Measurements from ENCODE around the gene C1RL. TPM values are rescaled to one million over a fixed set of nuclear protein-coding genes. Genes with fewer than 3 reads are reported as not detected.

C1RL gene
- total RNA-seq, 1 experiment from 2014 or later = 17.7 TPM

DNA sequence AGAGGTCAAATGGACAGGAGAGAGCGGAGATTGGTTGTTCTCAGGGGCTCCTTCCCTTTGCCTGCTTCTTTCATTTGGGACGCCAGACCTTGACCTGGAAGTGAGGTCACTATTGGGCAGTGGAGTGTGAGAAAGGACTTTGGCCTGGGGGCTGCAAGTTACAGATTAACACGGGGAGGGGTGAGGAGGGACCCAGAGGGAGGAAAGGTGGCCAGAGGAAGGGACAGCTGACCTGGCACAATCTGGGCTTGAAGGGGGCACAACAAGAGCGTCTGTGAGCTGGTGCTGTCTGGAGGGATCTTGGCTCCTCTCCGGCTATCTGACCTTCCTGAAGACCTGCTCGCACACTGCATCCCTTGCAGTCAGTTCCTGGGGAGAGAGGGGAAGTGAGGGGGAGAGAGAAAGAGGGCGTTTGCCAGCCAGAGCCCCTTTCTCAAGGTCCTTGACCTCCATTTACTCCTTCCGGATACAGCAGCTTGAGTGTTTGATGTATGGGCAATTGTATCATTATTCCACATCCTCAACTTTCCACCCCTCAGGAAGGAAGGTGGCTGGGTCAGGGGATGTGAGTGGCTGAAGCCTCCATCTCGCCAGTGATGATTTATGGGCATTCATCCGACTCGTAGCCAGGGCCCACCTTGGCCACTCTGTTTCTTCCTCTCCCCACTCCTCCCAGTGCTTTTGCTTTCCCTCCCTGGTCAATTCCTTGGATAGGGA is 14.9 kb upstream of the C1RL start:
- peaks cover 8% of the 10 kb centered on the region for H3K27me3 Mint-ChIP-seq (ENCODE audit: low read depth)
- H3K9me3 Mint-ChIP-seq = no peaks in the 10 kb centered on the region
- no peak overlapping the region for H3K4me3 Mint-ChIP-seq
- TF ChIP-seq, protein P1, sequence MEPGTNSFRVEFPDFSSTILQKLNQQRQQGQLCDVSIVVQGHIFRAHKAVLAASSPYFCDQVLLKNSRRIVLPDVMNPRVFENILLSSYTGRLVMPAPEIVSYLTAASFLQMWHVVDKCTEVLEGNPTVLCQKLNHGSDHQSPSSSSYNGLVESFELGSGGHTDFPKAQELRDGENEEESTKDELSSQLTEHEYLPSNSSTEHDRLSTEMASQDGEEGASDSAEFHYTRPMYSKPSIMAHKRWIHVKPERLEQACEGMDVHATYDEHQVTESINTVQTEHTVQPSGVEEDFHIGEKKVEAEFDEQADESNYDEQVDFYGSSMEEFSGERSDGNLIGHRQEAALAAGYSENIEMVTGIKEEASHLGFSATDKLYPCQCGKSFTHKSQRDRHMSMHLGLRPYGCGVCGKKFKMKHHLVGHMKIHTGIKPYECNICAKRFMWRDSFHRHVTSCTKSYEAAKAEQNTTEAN (CRISPR knock-in tag; IDR thresholded peaks at IDR 0.05) = no peak
- TF ChIP-seq, protein P2, sequence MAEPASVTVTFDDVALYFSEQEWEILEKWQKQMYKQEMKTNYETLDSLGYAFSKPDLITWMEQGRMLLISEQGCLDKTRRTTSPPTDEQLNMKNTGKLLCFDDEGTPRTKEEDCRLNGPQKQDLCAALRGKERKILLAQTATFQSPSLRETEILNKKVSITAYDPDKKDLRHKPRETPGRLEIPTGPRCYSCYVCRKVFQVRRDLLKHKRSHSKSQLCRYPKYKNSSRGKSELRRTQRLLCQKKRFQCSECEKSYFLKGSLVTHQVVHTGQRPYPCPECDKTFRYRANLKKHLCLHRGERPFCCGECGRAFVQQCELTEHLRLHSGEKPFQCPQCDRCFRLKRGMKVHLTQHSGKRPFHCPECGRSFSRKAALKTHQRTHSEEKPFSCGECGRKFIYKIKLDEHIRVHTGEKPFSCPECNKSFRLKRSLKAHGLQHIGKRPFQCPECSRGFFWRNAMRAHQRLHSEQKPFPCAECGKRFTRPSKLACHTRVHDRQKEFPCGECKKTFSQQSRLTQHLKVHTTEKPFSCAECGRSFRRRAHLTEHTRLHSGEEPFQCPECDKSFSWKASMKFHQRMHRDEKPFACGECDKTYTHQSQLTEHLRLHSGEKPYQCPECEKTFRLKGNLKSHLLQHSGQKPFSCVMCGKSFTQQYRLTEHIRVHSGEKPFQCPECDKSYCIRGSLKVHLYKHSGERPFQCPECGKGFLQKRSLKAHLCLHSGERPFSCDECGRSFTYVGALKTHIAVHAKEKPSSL (CRISPR knock-in tag; conservative IDR thresholded peaks at IDR 0.05) = no peak
- TF ChIP-seq EMX1 (CRISPR knock-in tag; IDR thresholded peaks at IDR 0.05) = no peak
- no peak for TF ChIP-seq ZNF138 (CRISPR knock-in tag; conservative IDR thresholded peaks at IDR 0.05)
- TF ChIP-seq, protein P3, sequence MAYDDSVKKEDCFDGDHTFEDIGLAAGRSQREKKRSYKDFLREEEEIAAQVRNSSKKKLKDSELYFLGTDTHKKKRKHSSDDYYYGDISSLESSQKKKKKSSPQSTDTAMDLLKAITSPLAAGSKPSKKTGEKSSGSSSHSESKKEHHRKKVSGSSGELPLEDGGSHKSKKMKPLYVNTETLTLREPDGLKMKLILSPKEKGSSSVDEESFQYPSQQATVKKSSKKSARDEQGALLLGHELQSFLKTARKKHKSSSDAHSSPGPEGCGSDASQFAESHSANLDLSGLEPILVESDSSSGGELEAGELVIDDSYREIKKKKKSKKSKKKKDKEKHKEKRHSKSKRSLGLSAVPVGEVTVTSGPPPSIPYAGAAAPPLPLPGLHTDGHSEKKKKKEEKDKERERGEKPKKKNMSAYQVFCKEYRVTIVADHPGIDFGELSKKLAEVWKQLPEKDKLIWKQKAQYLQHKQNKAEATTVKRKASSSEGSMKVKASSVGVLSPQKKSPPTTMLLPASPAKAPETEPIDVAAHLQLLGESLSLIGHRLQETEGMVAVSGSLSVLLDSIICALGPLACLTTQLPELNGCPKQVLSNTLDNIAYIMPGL (CRISPR knock-in tag; IDR thresholded peaks at IDR 0.05) = no peak
- TF ChIP-seq, protein P4, sequence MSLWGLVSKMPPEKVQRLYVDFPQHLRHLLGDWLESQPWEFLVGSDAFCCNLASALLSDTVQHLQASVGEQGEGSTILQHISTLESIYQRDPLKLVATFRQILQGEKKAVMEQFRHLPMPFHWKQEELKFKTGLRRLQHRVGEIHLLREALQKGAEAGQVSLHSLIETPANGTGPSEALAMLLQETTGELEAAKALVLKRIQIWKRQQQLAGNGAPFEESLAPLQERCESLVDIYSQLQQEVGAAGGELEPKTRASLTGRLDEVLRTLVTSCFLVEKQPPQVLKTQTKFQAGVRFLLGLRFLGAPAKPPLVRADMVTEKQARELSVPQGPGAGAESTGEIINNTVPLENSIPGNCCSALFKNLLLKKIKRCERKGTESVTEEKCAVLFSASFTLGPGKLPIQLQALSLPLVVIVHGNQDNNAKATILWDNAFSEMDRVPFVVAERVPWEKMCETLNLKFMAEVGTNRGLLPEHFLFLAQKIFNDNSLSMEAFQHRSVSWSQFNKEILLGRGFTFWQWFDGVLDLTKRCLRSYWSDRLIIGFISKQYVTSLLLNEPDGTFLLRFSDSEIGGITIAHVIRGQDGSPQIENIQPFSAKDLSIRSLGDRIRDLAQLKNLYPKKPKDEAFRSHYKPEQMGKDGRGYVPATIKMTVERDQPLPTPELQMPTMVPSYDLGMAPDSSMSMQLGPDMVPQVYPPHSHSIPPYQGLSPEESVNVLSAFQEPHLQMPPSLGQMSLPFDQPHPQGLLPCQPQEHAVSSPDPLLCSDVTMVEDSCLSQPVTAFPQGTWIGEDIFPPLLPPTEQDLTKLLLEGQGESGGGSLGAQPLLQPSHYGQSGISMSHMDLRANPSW (CRISPR knock-in tag; conservative IDR thresholded peaks at IDR 0.05; ENCODE audit: low read depth) = no peak
- TF ChIP-seq ZNF423 (CRISPR knock-in tag; IDR thresholded peaks at IDR 0.05) = no peak
- DNase-seq (ENCODE audit: low spot score) (no peak), ATAC-seq (no peak)
- H3K4me1 Mint-ChIP-seq = peaks cover 24% of the 10 kb centered on the region
- H3K36me3 Mint-ChIP-seq = no peaks in the 10 kb centered on the region
- ChIA-PET CTCF (interaction anchor here (1.6 kb wide), 1 partner anchor 15 kb away, joined by 5 read pairs; the partner anchor contains the start of gene C1RL), POLR2A (no interaction called here)
- H3K27ac Mint-ChIP-seq = no peak overlapping the region

DNA sequence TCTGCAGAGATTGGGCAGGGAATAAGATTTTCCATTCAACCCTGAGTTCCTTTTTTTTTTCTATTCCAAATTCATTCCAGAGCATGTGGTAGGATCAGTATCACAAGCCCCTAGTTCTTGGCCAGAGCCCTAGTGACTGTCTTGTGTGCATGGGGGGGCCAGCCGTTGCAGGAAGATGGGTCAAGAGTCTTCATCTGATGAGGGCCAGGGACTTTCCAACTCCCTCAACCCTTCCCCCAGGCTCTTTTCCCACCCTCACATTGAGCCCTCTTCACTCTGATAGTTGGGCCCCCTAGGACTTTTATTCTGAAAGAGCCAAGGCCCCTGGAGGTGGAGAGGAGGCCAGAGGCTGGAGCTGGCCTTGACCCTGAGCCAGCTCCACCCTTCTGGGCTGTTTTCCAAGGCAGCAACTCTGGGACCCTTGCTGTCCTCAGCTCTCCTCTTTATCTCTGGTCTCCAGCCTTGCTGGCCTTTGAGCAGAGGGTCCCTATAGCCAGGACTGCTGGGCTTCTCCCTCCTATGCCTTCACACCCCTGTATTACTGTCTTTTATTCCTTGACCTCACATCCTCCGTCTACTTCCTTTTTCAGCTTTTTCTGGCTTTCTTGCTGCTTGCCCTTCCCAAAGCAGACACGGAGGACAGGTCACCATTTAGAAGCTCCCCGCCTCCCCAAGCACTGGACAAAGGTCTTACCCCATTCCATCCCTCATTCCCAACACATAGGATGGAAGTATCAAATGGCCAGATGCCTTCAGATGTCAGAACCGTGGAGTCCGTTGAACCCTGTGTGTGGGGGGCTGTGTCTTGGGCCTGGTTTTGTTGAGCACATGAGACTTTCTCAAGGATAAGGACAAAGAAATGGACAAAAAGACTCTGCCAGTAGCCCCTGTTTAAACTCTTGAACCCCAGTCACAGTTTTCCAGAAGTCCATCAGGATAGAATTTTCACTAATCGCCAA is 14.1 kb upstream of the C1RL start:
- Mint-ChIP-seq H3K27ac (no peak overlapping the region), H3K36me3 (no peaks in the 10 kb centered on the region), H3K9me3 (no peaks in the 10 kb centered on the region), H3K4me3 (no peak overlapping the region), H3K27me3 (ENCODE audit: low read depth) (peaks cover 5% of the 10 kb centered on the region), H3K4me1 (peaks cover 15% of the 10 kb centered on the region)
- DNase-seq (ENCODE audit: low spot score) = no peak
- ATAC-seq = no peak
- ChIA-PET CTCF (interaction anchor here (0.5 to 1.8 kb wide), 5 partner anchors 10 to 997 kb away, joined by 3 to 6 read pairs (median 4); partner anchors contain the start of gene C1RL), POLR2A (interaction anchor here (0.9 kb wide), 1 partner anchor 13 kb away, joined by 3 read pairs; no protein-coding TSS in a partner anchor)
- TF ChIP-seq TP53 (CRISPR knock-in tag; IDR thresholded peaks at IDR 0.05) (no peak), NR2C2 (CRISPR knock-in tag; IDR thresholded peaks at IDR 0.05) (no peak), TEAD4 (CRISPR knock-in tag; IDR thresholded peaks at IDR 0.05) (no peak), MYBL2 (CRISPR knock-in tag; IDR thresholded peaks at IDR 0.05) (no peak), GTF2I (CRISPR knock-in tag; conservative IDR thresholded peaks at IDR 0.05) (no peak), ZNF423 (CRISPR knock-in tag; IDR thresholded peaks at IDR 0.05) (no peak), ELF4 (CRISPR knock-in tag; IDR thresholded peaks at IDR 0.05; ENCODE audit: low read depth) (no peak), NFYB (CRISPR knock-in tag; conservative IDR thresholded peaks at IDR 0.05; ENCODE audit: low read depth) (no peak), RORB (CRISPR knock-in tag; IDR thresholded peaks at IDR 0.05) (no peak)
- TF ChIP-seq, protein P2 (CRISPR knock-in tag; conservative IDR thresholded peaks at IDR 0.05) = no peak
- TF ChIP-seq, protein P5, sequence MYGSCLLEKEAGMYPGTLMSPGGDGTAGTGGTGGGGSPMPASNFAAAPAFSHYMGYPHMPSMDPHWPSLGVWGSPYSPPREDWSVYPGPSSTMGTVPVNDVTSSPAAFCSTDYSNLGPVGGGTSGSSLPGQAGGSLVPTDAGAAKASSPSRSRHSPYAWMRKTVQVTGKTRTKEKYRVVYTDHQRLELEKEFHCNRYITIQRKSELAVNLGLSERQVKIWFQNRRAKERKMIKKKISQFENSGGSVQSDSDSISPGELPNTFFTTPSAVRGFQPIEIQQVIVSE (CRISPR knock-in tag; IDR thresholded peaks at IDR 0.05; ENCODE audit: borderline replicate concordance) = no peak
- TF ChIP-seq, protein P6, sequence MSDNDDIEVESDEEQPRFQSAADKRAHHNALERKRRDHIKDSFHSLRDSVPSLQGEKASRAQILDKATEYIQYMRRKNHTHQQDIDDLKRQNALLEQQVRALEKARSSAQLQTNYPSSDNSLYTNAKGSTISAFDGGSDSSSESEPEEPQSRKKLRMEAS (CRISPR knock-in tag; IDR thresholded peaks at IDR 0.05) = no peak
- TF ChIP-seq, protein P1 (CRISPR knock-in tag; IDR thresholded peaks at IDR 0.05) = no peak

Data from WTC11 (cell line).